HG03060 (cell line): ENCODE measurements around the gene PAEP.
"Not testable (repeated sequence)": the region's sequence is repeated elsewhere in the genome, so short reads cannot be mapped to it uniquely, and the experiment has no call there.

ENCODE experiments used
- ATAC-seq: cut with Tn5 transposase; IDR thresholded peaks from one replicate; pipeline ENCODE4 v1.9.1; 2021; ENCODE audit warnings: low read depth, moderate number of reproducible peaks; ENCODE audit not compliant: unreplicated experiment

Gene PAEP

GRCh38 chr9:135525241-135526088 lies 36.1 kb upstream of the PAEP start:
- ATAC-seq = no peak

GRCh38 chr9:135526089-135526729 lies 35.3 kb upstream of the PAEP start:
- ATAC-seq = no peak

GRCh38 chr9:135526730-135527571 lies 34.6 kb upstream of the PAEP start:
- ATAC-seq = no peak

DNA sequence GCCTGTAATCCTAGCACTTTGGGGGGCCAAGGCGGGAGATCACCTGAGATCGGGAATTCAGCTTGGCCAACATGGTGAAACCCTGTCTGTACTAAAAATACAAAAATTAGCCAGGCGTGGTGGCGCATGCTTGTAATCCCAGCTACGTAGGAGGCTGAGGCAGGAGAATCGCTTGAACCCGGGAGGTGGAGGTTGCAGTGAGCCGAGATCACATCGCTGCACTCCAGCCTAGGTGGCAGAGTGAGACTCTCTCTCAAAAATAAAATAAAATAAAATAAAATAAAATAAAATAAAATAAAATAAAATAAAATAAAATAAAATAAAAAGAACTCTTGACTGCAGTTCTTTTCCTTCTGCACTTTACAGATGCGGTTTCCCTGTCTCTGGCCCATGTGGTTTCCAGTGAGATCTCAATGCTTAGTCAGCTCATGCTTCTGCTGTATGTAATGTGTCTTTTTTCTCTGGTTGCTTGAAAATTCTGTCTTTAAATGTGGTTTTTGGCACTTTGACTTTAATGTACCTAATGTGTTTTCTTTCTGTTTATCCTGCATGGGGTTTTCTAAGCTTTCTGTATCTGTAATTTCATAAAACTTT lies 32.6 kb upstream of the PAEP start:
- not testable (repeated sequence) for ATAC-seq

DNA sequence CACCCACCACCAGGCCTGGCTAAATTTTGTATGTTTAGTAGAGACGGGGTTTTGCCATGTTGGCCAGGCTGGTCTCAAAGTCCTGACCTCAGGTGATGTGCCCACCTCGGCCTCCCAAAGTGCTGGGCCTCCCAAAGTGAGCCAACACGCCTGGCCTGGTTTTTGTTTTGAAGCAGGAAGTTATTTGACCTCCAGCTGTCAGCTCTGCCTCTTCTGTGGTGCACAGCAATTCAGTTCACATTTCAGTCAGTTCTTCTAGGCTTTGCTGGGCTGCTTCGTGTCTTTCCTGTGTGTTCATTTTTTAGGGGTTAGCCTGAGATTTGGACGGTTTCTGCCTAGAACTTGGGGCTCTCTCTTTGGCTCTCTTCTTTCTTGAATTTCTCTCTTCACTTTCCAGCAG lies 31.4 kb upstream of the PAEP start:
- ATAC-seq = no peak

DNA sequence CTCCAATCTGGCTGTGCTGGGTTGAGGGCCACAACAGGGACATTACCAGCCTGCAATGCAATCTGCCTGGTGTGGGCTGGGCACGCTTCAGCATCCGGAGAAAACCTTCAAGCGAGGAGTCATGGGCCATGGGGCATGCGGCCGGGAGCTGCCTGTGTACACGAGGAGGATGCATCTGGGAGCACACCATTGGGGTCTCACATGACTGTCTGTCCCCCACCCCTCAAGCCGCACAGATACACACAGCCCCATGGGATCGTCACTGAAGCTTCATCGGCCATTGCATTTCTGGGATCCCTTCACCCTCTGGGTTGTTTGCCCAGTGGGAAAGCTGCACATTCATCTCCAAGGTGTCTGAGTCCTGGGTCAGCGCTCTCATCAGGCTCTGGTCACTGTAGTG lies 30.5 kb upstream of the PAEP start:
- no peak for ATAC-seq

DNA sequence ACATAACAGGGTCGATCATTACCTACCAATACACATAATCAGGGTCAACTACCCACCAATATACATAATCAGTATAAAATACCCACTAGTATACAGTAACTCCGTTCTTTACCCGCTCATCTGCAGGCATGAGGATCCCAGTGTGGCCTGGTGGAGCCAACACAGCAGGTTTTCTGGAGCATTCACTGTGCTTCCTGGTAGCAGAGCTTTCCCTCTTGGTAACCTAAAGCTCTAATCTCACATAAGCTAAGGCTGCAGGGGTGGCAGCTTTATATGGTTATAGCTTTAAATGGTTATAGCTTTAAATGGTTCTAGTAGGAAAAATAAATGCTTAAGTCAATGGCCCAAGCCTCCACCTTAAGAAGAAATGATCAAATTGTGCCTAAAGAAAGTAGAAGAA lies 28.4 kb upstream of the PAEP start:
- no peak for ATAC-seq

DNA sequence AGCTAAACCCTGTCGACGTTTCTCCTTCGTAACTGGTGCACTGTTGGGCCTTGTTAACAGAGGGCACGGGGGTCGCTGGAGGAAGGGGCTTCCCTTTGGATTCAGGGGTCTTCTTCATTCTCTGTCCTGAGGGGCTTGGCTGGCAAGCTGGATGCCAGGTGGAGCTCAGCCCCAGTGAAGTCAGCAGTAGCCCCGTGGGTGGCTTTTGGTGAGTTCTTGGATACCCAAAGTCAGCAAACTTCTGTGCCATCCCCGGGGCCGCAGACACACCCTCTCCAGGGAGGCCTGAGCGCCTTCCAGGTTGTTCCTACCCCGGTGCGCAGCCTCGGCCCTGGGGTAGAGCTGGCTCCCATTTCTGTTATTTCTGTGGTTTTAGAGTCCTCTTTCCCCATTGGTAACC lies 27.9 kb upstream of the PAEP start:
- no peak for ATAC-seq

- not testable (repeated sequence) for ATAC-seq
These were observed 27.3 kb upstream of the PAEP start for GRCh38 chr9:135534192-135534711.

GRCh38 chr9:135534826-135535225 lies 26.7 kb upstream of the PAEP start:
- ATAC-seq = not testable (repeated sequence)

DNA sequence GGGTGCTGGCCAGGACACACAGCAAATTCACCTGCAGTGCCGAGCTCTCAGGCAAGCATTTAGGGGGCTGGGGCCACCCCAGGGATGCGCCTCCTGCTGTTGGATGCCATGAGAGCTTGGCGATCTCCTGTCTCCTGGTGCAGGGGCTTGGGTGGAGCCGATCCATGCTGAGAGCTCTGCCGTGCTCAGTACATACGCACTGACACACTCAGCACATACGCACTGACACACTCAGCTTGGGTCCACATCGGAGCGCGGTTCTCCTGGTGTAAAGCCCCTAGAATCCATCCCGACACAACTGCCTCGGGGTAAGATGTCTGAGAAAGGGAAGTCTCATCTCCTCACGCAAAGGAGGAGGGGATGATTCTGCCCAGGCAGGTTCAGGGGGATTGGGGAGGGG lies 25.9 kb upstream of the PAEP start:
- ATAC-seq = not testable (repeated sequence)

DNA sequence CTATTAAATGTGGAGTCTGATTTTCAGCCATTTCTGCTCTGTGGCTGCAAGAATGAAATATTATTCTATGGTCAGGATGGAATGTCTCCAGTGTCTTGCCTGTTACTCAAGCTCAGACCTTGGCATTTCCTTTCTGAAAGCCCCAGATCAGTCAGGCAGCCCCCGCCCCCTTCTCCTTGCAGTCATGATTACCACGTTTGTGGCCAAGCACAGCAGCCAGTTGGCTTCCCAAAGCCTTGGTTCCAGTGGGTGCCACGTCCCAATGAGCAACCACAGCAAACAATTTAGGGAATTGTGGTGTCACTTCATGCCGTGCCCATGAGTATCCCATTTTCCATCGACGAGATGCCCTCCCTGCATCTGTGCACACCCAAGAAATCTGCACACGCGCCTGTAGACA lies 25.3 kb upstream of the PAEP start:
- ATAC-seq = no peak

GRCh38 chr9:135543262-135543894 lies 18.2 kb upstream of the PAEP start:
- not testable (repeated sequence) for ATAC-seq

DNA sequence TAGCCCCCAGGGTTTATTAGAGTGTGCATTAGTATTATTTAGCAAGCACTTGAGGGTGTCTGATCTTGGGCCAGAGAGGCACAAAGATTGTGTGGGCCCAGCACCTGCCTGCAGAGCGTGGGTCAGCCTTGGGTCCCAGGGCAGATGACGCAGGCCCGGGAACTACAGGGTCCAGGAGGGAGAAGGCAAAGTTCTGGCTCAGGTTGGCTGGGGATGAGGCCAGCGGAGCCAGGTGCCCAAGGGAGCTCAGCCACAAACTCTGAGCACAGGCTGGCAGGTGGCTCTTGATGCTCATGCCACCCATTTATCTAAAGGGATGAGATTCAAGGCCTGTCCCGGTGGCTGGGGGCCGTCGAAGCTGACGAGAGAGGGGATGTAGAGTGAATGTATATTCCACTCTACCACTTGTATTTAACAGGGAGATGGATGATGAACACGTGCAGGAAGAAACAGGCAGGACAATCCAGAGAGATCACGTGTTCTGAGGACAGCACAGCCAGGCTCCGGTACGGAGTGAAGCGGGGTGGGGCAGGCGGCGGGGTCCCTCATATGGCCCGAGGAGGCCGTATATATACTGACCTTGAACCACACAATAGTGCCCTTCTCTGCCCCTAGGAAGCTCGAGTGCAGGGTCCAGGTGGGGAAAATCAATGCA lies 16.4 kb upstream of the PAEP start:
- no peak for ATAC-seq

GRCh38 chr9:135545646-135546176 lies 15.8 kb upstream of the PAEP start, which contains the start of gene OBP2A:
OBP2A (plus strand) TSS chr9:135546126; CDS start chr9:135546181, 55 bp downstream.
- not testable (repeated sequence) for ATAC-seq

DNA sequence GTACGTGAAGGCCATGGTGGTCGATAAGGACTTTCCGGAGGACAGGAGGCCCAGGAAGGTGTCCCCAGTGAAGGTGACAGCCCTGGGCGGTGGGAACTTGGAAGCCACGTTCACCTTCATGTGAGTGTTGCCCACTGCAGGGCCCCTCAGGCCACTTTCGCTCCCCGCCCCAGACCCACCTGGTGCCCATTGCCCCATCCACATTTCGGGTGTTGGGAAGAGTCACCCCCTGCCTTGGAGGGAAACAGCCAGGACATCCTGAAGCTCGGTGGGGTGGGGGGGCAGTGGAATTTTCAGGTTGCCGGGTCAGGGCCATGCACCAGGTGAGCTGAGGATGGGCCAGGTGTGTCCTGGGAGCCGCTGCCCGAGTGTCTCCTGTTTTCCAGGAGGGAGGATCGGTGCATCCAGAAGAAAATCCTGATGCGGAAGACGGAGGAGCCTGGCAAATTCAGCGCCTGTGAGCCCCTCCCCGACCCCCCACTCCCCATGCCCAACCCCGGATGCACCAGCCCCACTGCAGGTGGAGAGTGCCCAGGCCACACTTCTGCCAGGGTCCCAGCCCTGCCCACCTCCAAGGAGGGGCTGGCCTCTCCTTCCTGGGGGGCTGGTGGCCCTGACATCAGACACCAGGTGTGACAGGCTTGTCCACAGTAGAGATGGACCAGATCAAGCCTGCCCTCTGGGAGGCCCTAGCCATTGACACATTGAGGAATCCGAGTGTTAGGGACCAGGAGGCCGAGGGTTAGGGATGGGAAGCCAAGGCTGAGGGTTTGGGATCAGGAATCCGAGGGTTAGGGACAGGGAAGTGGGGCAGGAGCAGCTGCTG lies 14.6 kb upstream of the PAEP start:
- not testable (repeated sequence) for ATAC-seq

DNA sequence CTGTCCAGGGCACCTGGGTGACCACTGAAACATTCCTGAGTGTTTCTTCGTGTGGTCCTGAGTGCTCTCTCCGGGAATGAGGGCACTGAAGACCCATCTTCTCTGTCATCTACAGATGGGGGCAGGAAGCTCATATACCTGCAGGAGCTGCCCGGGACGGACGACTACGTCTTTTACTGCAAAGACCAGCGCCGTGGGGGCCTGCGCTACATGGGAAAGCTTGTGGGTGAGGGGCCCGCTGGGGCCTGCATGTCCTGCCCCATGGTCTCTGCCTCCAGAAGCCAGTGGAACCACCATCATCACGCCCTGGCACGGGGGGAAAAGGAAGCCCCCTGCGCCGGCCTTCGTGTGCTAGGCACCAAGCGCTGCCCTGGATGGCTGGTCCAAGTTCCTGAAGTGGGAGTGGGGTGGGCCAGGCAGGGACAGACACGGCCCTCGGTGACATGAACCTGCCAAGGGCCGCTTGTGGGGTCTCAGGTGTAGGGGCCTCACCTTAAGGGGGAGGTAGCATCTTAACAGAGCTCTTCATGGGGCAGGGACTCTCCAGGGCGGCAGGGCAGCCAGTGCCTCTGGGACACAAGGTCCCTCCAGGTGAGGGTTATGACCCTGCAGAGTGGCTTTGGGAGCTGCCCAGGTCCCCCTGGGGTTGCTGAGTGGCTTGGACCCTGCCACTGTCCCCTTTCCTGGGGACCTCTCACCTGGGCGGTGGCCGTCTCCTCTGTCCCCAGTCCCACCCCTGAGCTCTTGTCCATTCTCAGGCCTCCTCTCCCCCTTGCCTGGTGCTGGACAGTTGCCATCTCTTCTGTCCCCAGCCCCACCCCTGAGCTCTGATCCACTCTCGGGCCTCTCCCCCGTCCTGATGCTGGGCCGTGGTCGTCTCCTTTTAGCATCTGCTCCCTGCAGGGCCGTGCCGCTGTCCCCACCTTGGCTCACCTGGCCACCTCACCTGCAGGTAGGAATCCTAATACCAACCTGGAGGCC lies 13.5 kb upstream of the PAEP start:
- ATAC-seq = no peak
